ENCODE data around the gene TMEM161A.

Gene TMEM161A

DNA sequence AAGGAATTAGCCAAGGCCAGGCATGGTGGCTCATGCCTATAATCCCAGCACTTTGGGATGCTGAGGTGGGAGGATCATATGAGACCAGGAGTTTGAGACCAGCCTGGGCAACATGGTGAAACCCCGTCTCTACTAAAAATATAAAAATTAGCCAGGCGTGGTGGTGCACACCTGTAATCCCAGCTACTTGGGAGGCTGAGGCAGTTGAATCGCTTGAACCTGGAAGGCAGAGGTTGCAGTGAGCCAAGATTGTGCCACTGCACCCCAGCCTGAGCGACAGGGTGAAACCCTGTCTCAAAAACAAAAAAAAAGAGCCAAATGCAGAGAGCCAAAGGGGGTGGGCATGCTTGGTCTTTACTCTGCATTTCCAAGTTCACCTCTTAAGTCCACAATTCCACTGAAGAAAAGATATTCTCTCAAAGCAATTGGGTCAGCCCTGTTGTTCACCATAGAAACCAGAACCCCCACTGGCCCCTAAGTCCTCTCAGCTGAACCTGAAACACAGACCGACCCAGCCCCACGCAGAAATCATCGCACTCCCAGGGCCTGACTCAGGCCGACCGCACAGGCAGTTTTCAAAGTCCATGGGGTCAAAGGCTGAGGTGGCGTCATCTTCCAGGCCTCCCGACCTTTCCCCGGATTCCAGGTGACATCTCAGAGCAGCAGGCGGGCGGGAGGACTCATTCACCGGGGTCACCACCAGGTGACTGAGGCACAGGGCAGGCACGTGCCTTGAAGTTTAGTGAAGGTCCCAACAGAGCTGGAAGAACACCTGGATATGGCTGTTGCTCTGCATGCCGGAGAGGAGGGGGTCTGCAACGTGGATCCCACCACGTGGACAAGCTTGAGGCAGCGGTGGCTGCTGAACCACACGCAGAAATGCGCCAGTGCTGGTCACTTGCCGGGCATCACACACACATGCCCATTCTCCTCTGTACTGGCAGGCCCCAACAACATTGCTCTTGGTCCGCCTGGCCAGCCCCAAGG is 41.3 kb downstream of the TMEM161A start:
- no peak for DNase-seq

GRCh38 chr19:19095691-19096090 is 42.6 kb downstream of the TMEM161A start:
- no peak for DNase-seq

DNA sequence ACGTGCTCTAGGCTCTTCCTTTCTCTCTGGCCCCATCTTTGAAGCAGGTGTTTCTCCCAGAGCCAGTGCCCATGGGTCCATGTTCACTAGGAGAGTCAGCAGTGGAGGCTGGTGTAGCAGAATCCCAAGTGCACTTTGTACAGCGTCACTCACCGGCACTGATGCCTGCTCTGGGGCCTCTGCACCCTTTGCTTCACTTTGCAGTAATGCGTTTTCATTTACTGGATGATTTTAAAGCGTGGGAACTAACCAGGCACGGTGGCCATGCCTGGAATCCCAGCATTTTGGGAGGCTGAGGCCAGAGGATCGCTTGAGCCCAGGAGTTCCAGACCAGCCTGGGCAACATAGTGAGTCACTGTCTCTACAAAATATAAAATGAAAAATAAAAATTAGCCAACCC is 43.8 kb downstream of the TMEM161A start:
- DNase-seq: no peak

DNA sequence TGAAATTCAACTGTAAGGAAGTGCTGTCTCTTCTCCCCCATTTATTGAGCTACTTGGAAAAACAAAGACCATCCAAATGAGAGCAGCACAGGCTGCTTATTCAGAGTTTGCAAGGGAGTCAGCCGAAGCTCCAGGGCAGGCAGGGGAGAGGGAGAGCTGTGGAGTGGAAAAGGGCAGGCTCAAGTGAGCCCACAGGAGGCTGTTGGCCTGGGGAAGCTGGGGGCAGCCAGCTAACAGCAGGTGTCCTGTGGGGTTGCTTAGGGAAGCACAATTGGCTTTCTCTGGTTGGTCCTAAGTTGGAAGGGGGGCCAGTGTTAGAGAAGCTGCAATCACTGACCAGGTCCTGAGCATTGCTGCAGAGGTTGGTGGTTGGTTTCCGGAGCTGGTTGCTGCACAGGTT is 50.6 kb downstream of the TMEM161A start:
- DNase-seq: no peak

DNA sequence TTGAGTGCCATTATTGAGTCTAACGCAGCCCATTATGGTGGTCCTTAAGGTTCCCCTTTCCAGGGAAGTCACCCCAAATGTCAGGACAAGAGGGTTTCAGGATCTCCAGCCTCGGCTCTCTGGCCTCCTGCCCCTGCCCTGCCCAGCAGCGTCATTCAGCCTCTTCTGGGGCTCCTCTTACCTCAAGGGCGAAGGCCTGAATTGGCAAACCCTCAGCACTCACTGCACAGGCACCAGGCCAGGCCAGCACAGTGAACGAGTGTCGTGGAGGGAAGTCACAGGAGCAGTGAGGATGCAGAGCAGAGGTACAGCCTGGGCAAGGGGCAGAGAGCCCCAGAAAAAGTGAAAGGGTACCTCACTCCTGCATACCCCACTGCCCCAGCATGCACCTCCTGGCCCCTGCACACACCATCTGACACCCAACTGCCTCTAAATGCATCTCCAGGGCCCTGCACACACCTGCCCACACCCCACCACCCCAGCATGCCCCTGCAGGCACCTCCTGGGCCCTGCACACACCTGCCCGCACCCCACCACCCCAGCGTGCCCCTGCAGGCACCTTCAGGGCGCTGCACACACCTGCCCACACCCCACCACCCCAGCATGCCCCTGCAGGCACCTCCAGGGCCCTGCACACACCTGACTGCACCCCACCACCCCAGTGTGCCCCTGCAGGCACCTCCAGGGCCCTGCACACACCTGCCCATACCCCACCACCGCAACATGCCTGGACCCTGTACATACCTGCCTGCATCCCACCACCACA is 54.7 kb downstream of the TMEM161A start:
- DNase-seq: no peak

DNA sequence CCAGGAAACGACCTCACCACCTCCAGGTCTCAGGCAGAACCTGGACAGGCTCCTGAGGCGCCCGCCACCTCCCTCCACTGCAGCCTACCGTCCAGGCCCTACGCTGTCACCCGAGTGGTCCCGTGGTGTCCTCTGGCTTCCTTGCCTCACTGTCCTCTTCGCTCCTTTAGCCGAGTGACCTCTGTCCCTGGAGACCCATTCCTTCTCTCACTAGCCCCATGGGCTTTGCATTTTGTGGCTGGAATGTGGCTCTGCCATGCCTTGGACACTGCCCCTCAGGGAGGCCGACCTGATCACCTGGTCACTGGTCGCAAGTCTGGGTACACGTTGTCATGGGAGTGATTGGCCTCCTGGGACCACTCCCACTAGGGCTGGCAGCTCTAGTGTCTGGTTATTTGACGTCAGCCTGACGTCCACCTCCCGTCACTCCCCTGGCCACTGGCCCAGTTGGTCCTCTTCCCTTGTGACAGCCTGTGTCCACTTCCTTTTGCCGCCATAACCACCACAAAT is 56.6 kb downstream of the TMEM161A start:
- no peak for DNase-seq

GRCh38 chr19:19079571-19079970 is 58.7 kb downstream of the TMEM161A start:
- no peak for DNase-seq

- no peak for DNase-seq
Measured at GRCh38 chr19:19078801-19079200, 59.5 kb downstream of the TMEM161A start.

DNA sequence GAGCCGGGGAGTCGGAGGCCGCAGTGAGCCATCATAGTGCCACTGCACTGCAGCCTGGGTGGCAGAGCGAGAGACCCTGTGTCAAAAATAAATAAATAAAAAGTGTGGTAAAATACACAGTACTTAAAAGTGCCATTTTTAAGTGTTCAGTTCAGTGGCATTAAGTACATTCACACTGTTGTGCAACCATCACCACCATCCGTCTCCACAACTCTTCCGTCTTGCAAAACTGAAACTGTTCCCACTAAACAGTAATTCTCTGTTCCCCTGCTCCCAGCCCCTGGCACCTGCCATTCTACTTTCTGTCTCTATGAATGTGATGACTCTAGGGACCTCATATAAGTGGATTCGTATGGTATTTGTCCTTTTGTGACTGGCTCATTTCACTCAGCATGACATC is 61.2 kb downstream of the TMEM161A start:
- DNase-seq: no peak

DNA sequence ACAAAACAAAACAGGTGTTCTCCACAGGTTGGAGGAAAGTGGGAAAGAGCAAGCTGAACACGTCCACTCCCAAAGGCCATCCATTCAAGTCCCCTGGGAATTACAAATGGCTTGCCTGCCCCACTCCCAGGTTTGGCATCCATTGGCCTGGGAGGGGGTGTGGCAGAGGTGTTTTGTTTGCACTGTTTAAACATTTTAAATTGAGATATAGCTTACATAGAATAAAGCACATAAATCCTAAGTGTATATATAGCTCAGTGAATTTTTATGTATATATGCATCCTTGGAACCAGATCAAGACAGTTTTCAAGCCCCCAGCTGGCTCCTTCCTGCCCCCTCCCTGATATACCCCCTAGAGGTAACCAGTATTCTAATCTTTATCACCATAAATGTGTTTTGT is 61.8 kb downstream of the TMEM161A start:
- no peak for DNase-seq

GRCh38 chr19:19075126-19075525 is 63.2 kb downstream of the TMEM161A start:
- no peak for DNase-seq

GRCh38 chr19:19074196-19074882 is 63.9 kb downstream of the TMEM161A start:
- no peak for DNase-seq

- DNase-seq: no peak
Measured at GRCh38 chr19:19071897-19072296, 66.4 kb downstream of the TMEM161A start.

Measured in 8988T (cell line).